Stimulated activated CD8-positive, alpha-beta memory T cell treated with anti-CD3 and anti-CD28 coated beads, Interleukin-7, amount 100 ng/mL, for 24 hours (primary cell): ENCODE results near the gene EFCC1.

Experiments
- DNase-seq: peaks from one replicate; pipeline ENCODE4 v3.0.0-alpha.2; 2020; ENCODE audit warnings: low read depth

EFCC1 gene

GRCh38 chr3:128994581-128995546 is 6.2 kb upstream of the EFCC1 start:
- no peak for DNase-seq

- DNase-seq: no peak
These were observed 5.4 kb upstream of the EFCC1 start for GRCh38 chr3:128995737-128996136.

- no peak for DNase-seq
These were observed 4.9 kb upstream of the EFCC1 start for GRCh38 chr3:128996200-128996599.

- DNase-seq: no peak
These were observed 4.4 kb upstream of the EFCC1 start for GRCh38 chr3:128996726-128997125.

- DNase-seq: no peak
These were observed 3.5 kb upstream of the EFCC1 start for GRCh38 chr3:128997486-128998133.

GRCh38 chr3:128998561-128998960 is 2.5 kb upstream of the EFCC1 start:
- no peak for DNase-seq

- DNase-seq: no peak
These were observed 2.0 kb upstream of the EFCC1 start for GRCh38 chr3:128999102-128999501.

GRCh38 chr3:129000742-129001100 is 383 bp upstream of the EFCC1 start:
- DNase-seq: no peak

- no peak for DNase-seq
These were observed 885 bp downstream of the EFCC1 start for GRCh38 chr3:129001806-129002572.

GRCh38 chr3:129002573-129003569 is 1.8 kb downstream of the EFCC1 start:
- no peak for DNase-seq

- DNase-seq: no peak
These were observed 2.5 kb downstream of the EFCC1 start for GRCh38 chr3:129003578-129004112.

- DNase-seq: no peak
These were observed 3.7 kb downstream of the EFCC1 start for GRCh38 chr3:129004639-129005295.

- DNase-seq: no peak
These were observed 4.6 kb downstream of the EFCC1 start for GRCh38 chr3:129005526-129006303.

GRCh38 chr3:129006864-129007263 is 5.8 kb downstream of the EFCC1 start:
- no peak for DNase-seq

- DNase-seq: no peak
These were observed 6.7 kb downstream of the EFCC1 start for GRCh38 chr3:129007792-129008191.

GRCh38 chr3:129009266-129009665 is 8.2 kb downstream of the EFCC1 start:
- DNase-seq: no peak

GRCh38 chr3:129010310-129010956 is 9.3 kb downstream of the EFCC1 start:
- no peak for DNase-seq

GRCh38 chr3:129013491-129013891 is 12.4 kb downstream of the EFCC1 start:
- DNase-seq: no peak

- DNase-seq: no peak
These were observed 13.0 kb downstream of the EFCC1 start for GRCh38 chr3:129014148-129014547.
